ENCODE results near the gene HRK. TPM values are rescaled to one million over a fixed set of nuclear protein-coding genes. Genes with fewer than 3 reads are reported as not detected.

The HRK gene
- total and polyA plus RNA-seq, 2 of the 4 experiments (the other 2 are of a cell fraction): not detected

- H2BK15ac ChIP-seq (ENCODE audit: low read depth, low read length): no peak overlapping the region
- H3K9me3 ChIP-seq (ENCODE audit: control insufficient read depth, insufficient read depth, low read length): peaks cover 2% of the 10 kb centered on the region; the same call in 1 of the 2 replicates
- dilution Hi-C loops (cut with HindIII; ENCODE audit: low sequenced_read_pairs, unreplicated experiment): no loop called here
- H3K27ac ChIP-seq (ENCODE audit: insufficient read depth, low read length): no peak overlapping the region
- H3K18ac ChIP-seq (ENCODE audit: low read depth, low read length): no peak overlapping the region
- ChIA-PET POLR2A (ENCODE audit: unreplicated experiment) (no interaction called here), CTCF (interaction anchor here (0.6 kb wide), 1 partner anchor 40 kb away, joined by 6 read pairs; no protein-coding TSS in a partner anchor)
- no peak overlapping the region for H3K23ac ChIP-seq (ENCODE audit: low read depth, low read length)
- no peak overlapping the region for H3K4ac ChIP-seq (ENCODE audit: low read depth, low read length)
- no peak overlapping the region for H2BK5ac ChIP-seq (ENCODE audit: low read depth, low read length, poor library complexity, severe bottlenecking)
- DNase-seq: no peak
- no peaks in the 10 kb centered on the region; the same call in 1 of the 2 replicates for H4K20me1 ChIP-seq (ENCODE audit: insufficient read depth, low read length)
- intact Hi-C loops (cut with micrococcal nuclease): no loop called here
- no peak overlapping the region for H2AK5ac ChIP-seq (ENCODE audit: low read depth, low read length)
- H4K8ac ChIP-seq (ENCODE audit: low read depth in 2 of 2, low read length in 2 of 2): no peak overlapping the region
- H2BK20ac ChIP-seq (ENCODE audit: low read depth, low read length): no peak overlapping the region
- no peak overlapping the region for H3K14ac ChIP-seq (replicated peaks; ENCODE audit: low read depth, low read length)
- H3K56ac ChIP-seq (ENCODE audit: extremely low read depth, insufficient read depth, low read length): no peak overlapping the region
- H3K9ac ChIP-seq (ENCODE audit: low read depth, low read length): no peak overlapping the region
- H4K5ac ChIP-seq (ENCODE audit: low read depth, low read length): no peak overlapping the region
- H3K4me3 ChIP-seq (ENCODE audit: insufficient read depth, low read depth, low read length): no peak overlapping the region
- no TSS peak for BruUV-seq (replicated peaks)
- no peak overlapping the region for H4K91ac ChIP-seq (ENCODE audit: insufficient read depth, low read depth, low read length)
- in situ Hi-C loops (cut with MboI; ENCODE audit: low sequenced_read_pairs): no loop called here
- no peaks in the 10 kb centered on the region for H3K4me1 ChIP-seq (ENCODE audit: control insufficient read depth, insufficient read depth, low read length)
- no peaks in the 10 kb centered on the region for H3K79me1 ChIP-seq (ENCODE audit: low read depth in 1 of 2, low read length in 2 of 2)
- H3K36me3 ChIP-seq (ENCODE audit: control insufficient read depth, insufficient read depth, low read length): no peaks in the 10 kb centered on the region
- H3K9me1 ChIP-seq (ENCODE audit: insufficient read depth, low read length): no peaks in the 10 kb centered on the region
- H2BK120ac ChIP-seq (ENCODE audit: low read depth, low read length): no peak overlapping the region
- no peak overlapping the region for H2AK9ac ChIP-seq (replicated peaks; ENCODE audit: low read depth, low read length, poor library complexity)
- no peak for TF ChIP-seq FOS (IDR thresholded peaks at IDR 0.05; ENCODE audit: low read depth, low read length)
- no peak for TF ChIP-seq USF2 (IDR thresholded peaks at IDR 0.05; ENCODE audit: low read depth, low read length)
- no peak for TF ChIP-seq RCOR1 (IDR thresholded peaks at IDR 0.05; ENCODE audit: insufficient replicate concordance, low read length)
- no peak for TF ChIP-seq CHD1 (IDR thresholded peaks at IDR 0.05; ENCODE audit: low read depth, low read length)
- TF ChIP-seq SMC3 (IDR thresholded peaks at IDR 0.05; ENCODE audit: low read depth, low read length): no peak
- TF ChIP-seq, protein P1, sequence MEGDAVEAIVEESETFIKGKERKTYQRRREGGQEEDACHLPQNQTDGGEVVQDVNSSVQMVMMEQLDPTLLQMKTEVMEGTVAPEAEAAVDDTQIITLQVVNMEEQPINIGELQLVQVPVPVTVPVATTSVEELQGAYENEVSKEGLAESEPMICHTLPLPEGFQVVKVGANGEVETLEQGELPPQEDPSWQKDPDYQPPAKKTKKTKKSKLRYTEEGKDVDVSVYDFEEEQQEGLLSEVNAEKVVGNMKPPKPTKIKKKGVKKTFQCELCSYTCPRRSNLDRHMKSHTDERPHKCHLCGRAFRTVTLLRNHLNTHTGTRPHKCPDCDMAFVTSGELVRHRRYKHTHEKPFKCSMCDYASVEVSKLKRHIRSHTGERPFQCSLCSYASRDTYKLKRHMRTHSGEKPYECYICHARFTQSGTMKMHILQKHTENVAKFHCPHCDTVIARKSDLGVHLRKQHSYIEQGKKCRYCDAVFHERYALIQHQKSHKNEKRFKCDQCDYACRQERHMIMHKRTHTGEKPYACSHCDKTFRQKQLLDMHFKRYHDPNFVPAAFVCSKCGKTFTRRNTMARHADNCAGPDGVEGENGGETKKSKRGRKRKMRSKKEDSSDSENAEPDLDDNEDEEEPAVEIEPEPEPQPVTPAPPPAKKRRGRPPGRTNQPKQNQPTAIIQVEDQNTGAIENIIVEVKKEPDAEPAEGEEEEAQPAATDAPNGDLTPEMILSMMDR (conservative IDR thresholded peaks at IDR 0.05; ENCODE audit: low read depth, low read length): no peak
- TF ChIP-seq POLR2A (IDR thresholded peaks at IDR 0.05; ENCODE audit: low read depth, low read length): no peak
- no peak for ATAC-seq (ENCODE audit: low read depth)
- no peak overlapping the region for H3K4me2 ChIP-seq (ENCODE audit: low read depth, low read length)
- peaks cover 39% of the 10 kb centered on the region for H3K27me3 ChIP-seq (ENCODE audit: control insufficient read depth, insufficient read depth, low read length)
- no CpG with 5 or more reads among the region's 1 CpG for WGBS, 2 experiments (ENCODE audit: extremely low coverage in 2 of 2, insufficient read length in 1 of 2)
- H2AFZ ChIP-seq (replicated peaks; ENCODE audit: low read length, poor library complexity): no peak overlapping the region
Observed at GRCh38 chr12:116887244-116887643, 6.0 kb upstream of the HRK start.

All from IMR-90 (cell line).